ENCODE results near the gene PDE5A.

Gene PDE5A

GRCh38 chr4:119628281-119629141 is at the start of gene PDE5A:
PDE5A (minus strand) TSS chr4:119628804; CDS start chr4:119628671, 133 bp downstream.
- DNase-seq (ENCODE audit: low read depth): peak; percentile 93
- H3K27me3 ChIP-seq (replicated peaks; ENCODE audit: control insufficient read depth, insufficient read depth, low read length): no peaks in the 10 kb centered on the region

GRCh38 chr4:119676101-119676500 is 47.5 kb upstream of the PDE5A start:
- no peaks in the 10 kb centered on the region for H3K27me3 ChIP-seq (replicated peaks; ENCODE audit: control insufficient read depth, insufficient read depth, low read length)
- no peak for DNase-seq (ENCODE audit: low read depth)
- no peak overlapping the region for H3K4me3 ChIP-seq (ENCODE audit: low read length)

More at GRCh38 chr4:119628281-119629141, at the start of gene PDE5A:
- Histone ChIP-seq H3K36me3 (ENCODE audit: control insufficient read depth, insufficient read depth, low read length, severe bottlenecking) (no peaks in the 10 kb centered on the region), H3K9ac (ENCODE audit: low read length) (peak within 1 kb of the TSS; percentile 81), H3K9me3 (ENCODE audit: control insufficient read depth, low read length) (no peaks in the 10 kb centered on the region), H3K4me1 (ENCODE audit: control insufficient read depth, insufficient read depth, low read length) (peaks cover 8% of the 10 kb centered on the region), H3K4me3 (ENCODE audit: low read length) (peak within 1 kb of the TSS; percentile 91)

GRCh38 chr4:119675391-119675790 is 46.8 kb upstream of the PDE5A start:
- H3K36me3 ChIP-seq (ENCODE audit: control insufficient read depth, insufficient read depth, low read length, severe bottlenecking): no peaks in the 10 kb centered on the region
- H3K27me3 ChIP-seq (replicated peaks; ENCODE audit: control insufficient read depth, insufficient read depth, low read length): no peaks in the 10 kb centered on the region

More at GRCh38 chr4:119676101-119676500, 47.5 kb upstream of the PDE5A start:
- H3K9me3 ChIP-seq (ENCODE audit: control insufficient read depth, low read length): no peaks in the 10 kb centered on the region
- H3K36me3 ChIP-seq (ENCODE audit: control insufficient read depth, insufficient read depth, low read length, severe bottlenecking): no peaks in the 10 kb centered on the region
- H3K9ac ChIP-seq (ENCODE audit: low read length): no peak overlapping the region
- peaks cover 8% of the 10 kb centered on the region for H3K4me1 ChIP-seq (ENCODE audit: control insufficient read depth, insufficient read depth, low read length)

GRCh38 chr4:119672938-119673337 is 44.3 kb upstream of the PDE5A start:
- no peak for DNase-seq (ENCODE audit: low read depth)
- Histone ChIP-seq H3K9me3 (ENCODE audit: control insufficient read depth, low read length) (no peaks in the 10 kb centered on the region), H3K4me1 (ENCODE audit: control insufficient read depth, insufficient read depth, low read length) (no peaks in the 10 kb centered on the region), H3K4me3 (ENCODE audit: low read length) (no peak overlapping the region), H3K9ac (ENCODE audit: low read length) (no peak overlapping the region), H3K27me3 (replicated peaks; ENCODE audit: control insufficient read depth, insufficient read depth, low read length) (no peaks in the 10 kb centered on the region), H3K36me3 (ENCODE audit: control insufficient read depth, insufficient read depth, low read length, severe bottlenecking) (no peaks in the 10 kb centered on the region)

More at GRCh38 chr4:119675391-119675790, 46.8 kb upstream of the PDE5A start:
- Histone ChIP-seq H3K9ac (ENCODE audit: low read length) (no peak overlapping the region), H3K9me3 (ENCODE audit: control insufficient read depth, low read length) (no peaks in the 10 kb centered on the region), H3K4me1 (ENCODE audit: control insufficient read depth, insufficient read depth, low read length) (peaks cover 8% of the 10 kb centered on the region), H3K4me3 (ENCODE audit: low read length) (no peak overlapping the region)
- no peak for DNase-seq (ENCODE audit: low read depth)

- no peaks in the 10 kb centered on the region for H3K36me3 ChIP-seq (ENCODE audit: control insufficient read depth, insufficient read depth, low read length, severe bottlenecking)
- no peak overlapping the region for H3K4me3 ChIP-seq (ENCODE audit: low read length)
- no peaks in the 10 kb centered on the region for H3K4me1 ChIP-seq (ENCODE audit: control insufficient read depth, insufficient read depth, low read length)
- no peaks in the 10 kb centered on the region for H3K27me3 ChIP-seq (replicated peaks; ENCODE audit: control insufficient read depth, insufficient read depth, low read length)
- no peak for DNase-seq (ENCODE audit: low read depth)
- no peaks in the 10 kb centered on the region for H3K9me3 ChIP-seq (ENCODE audit: control insufficient read depth, low read length)
- H3K9ac ChIP-seq (ENCODE audit: low read length): no peak overlapping the region
These were observed 43.5 kb upstream of the PDE5A start for GRCh38 chr4:119672086-119672485.

- Histone ChIP-seq H3K36me3 (ENCODE audit: control insufficient read depth, insufficient read depth, low read length, severe bottlenecking) (no peaks in the 10 kb centered on the region), H3K4me3 (ENCODE audit: low read length) (no peak overlapping the region), H3K27me3 (replicated peaks; ENCODE audit: control insufficient read depth, insufficient read depth, low read length) (no peaks in the 10 kb centered on the region), H3K9me3 (ENCODE audit: control insufficient read depth, low read length) (no peaks in the 10 kb centered on the region), H3K9ac (ENCODE audit: low read length) (no peak overlapping the region), H3K4me1 (ENCODE audit: control insufficient read depth, insufficient read depth, low read length) (no peaks in the 10 kb centered on the region)
- no peak for DNase-seq (ENCODE audit: low read depth)
These were observed 42.6 kb upstream of the PDE5A start for GRCh38 chr4:119671205-119671604.

GRCh38 chr4:119667802-119668201 is 39.2 kb upstream of the PDE5A start:
- Histone ChIP-seq H3K27me3 (replicated peaks; ENCODE audit: control insufficient read depth, insufficient read depth, low read length) (no peaks in the 10 kb centered on the region), H3K4me1 (ENCODE audit: control insufficient read depth, insufficient read depth, low read length) (no peaks in the 10 kb centered on the region), H3K36me3 (ENCODE audit: control insufficient read depth, insufficient read depth, low read length, severe bottlenecking) (no peaks in the 10 kb centered on the region), H3K4me3 (ENCODE audit: low read length) (no peak overlapping the region), H3K9me3 (ENCODE audit: control insufficient read depth, low read length) (no peaks in the 10 kb centered on the region), H3K9ac (ENCODE audit: low read length) (no peak overlapping the region)
- no peak for DNase-seq (ENCODE audit: low read depth)

- no peaks in the 10 kb centered on the region for H3K36me3 ChIP-seq (ENCODE audit: control insufficient read depth, insufficient read depth, low read length, severe bottlenecking)
- no peak for DNase-seq (ENCODE audit: low read depth)
- H3K4me3 ChIP-seq (ENCODE audit: low read length): no peak overlapping the region
- no peaks in the 10 kb centered on the region for H3K27me3 ChIP-seq (replicated peaks; ENCODE audit: control insufficient read depth, insufficient read depth, low read length)
- no peak overlapping the region for H3K9ac ChIP-seq (ENCODE audit: low read length)
- H3K4me1 ChIP-seq (ENCODE audit: control insufficient read depth, insufficient read depth, low read length): no peaks in the 10 kb centered on the region
- H3K9me3 ChIP-seq (ENCODE audit: control insufficient read depth, low read length): no peaks in the 10 kb centered on the region
These were observed 38.1 kb upstream of the PDE5A start for GRCh38 chr4:119666653-119667091.

GRCh38 chr4:119665752-119666151 is 37.1 kb upstream of the PDE5A start:
- Histone ChIP-seq H3K4me3 (ENCODE audit: low read length) (no peak overlapping the region), H3K27me3 (replicated peaks; ENCODE audit: control insufficient read depth, insufficient read depth, low read length) (no peaks in the 10 kb centered on the region)

GRCh38 chr4:119664168-119664907 is 35.7 kb upstream of the PDE5A start:
- no peaks in the 10 kb centered on the region for H3K36me3 ChIP-seq (ENCODE audit: control insufficient read depth, insufficient read depth, low read length, severe bottlenecking)
- no peaks in the 10 kb centered on the region for H3K9me3 ChIP-seq (ENCODE audit: control insufficient read depth, low read length)
- no peak for DNase-seq (ENCODE audit: low read depth)
- H3K9ac ChIP-seq (ENCODE audit: low read length): no peak overlapping the region
- H3K27me3 ChIP-seq (replicated peaks; ENCODE audit: control insufficient read depth, insufficient read depth, low read length): no peaks in the 10 kb centered on the region
- no peak overlapping the region for H3K4me3 ChIP-seq (ENCODE audit: low read length)
- no peaks in the 10 kb centered on the region for H3K4me1 ChIP-seq (ENCODE audit: control insufficient read depth, insufficient read depth, low read length)

More at GRCh38 chr4:119665752-119666151, 37.1 kb upstream of the PDE5A start:
- Histone ChIP-seq H3K36me3 (ENCODE audit: control insufficient read depth, insufficient read depth, low read length, severe bottlenecking) (no peaks in the 10 kb centered on the region), H3K9ac (ENCODE audit: low read length) (no peak overlapping the region), H3K9me3 (ENCODE audit: control insufficient read depth, low read length) (no peaks in the 10 kb centered on the region), H3K4me1 (ENCODE audit: control insufficient read depth, insufficient read depth, low read length) (no peaks in the 10 kb centered on the region)
- no peak for DNase-seq (ENCODE audit: low read depth)

GRCh38 chr4:119663160-119663788 is 34.7 kb upstream of the PDE5A start:
- DNase-seq (ENCODE audit: low read depth): peak; percentile 12
- Histone ChIP-seq H3K9ac (ENCODE audit: low read length) (no peak overlapping the region), H3K4me1 (ENCODE audit: control insufficient read depth, insufficient read depth, low read length) (no peaks in the 10 kb centered on the region), H3K27me3 (replicated peaks; ENCODE audit: control insufficient read depth, insufficient read depth, low read length) (no peaks in the 10 kb centered on the region), H3K9me3 (ENCODE audit: control insufficient read depth, low read length) (no peaks in the 10 kb centered on the region), H3K4me3 (ENCODE audit: low read length) (no peak overlapping the region), H3K36me3 (ENCODE audit: control insufficient read depth, insufficient read depth, low read length, severe bottlenecking) (no peaks in the 10 kb centered on the region)
